RPMI7951 (cell line): ENCODE measurements around the gene IPO9. TPM values are rescaled to one million over a fixed set of nuclear protein-coding genes. Genes with fewer than 3 reads are reported as not detected.

Experiments used
- DNase-seq: peaks from one replicate; pipeline ENCODE4 v3.0.0-alpha.2; 2012; ENCODE audit warnings: low read depth
- total RNA-seq: library from RNA; depleted of rRNA; stranded (reverse); fragments of >200 nt; shearing (Covaris generic); gene quantifications from 2 replicates; pipeline ENCODE4 v1.2.3, GENCODE V29; 2014; rRNA removed

IPO9 gene
- total RNA-seq: 16.7 and 22.9 TPM in 2 replicates

DNA sequence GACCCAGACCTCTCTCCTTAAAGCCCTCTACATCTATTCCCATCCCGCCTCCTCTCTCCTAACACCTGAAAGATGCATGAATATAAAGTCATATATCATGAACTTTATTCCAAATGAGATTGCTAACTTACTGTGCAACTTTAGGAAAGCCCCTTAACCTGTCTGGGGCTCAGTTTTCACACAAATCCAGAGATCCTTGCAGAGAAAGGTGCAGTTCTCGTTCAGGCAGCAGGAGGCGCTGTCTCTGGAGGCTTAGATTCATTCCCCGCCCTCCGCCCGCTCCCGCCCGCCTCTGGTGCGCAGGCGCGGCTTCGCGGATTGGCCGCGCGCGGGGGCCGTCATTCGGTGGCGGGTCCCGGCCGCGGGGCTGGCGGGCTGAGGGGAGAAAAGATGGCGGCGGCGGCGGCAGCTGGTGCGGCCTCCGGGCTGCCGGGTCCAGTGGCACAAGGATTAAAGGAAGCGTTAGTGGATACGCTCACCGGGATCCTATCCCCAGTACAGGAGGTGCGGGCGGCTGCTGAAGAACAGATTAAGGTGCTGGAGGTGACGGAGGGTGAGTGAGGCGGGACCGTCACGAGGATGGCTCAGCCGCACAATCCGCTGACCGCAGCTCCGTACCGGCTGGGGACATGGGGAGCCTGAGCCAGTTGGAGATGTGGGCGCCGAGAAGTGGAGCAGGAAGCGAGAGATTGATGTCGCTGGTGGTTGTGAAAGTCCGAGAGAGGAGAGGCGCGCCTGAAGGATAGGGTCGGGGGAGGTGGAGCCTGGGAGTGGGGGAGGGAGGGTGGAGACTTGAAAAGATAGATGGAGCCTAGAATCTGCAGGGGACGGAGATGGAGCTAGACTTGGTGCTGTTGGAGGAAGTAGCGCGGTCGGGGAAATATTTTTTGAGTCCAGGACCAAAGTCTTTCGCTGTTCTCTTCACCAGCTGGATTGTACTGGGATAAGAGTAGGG, at the start of gene IPO9:
IPO9 (plus strand) TSS at position 338 of the 955 bp plus-strand sequence; CDS start at position 391, 53 bp downstream.
- DNase-seq: peak; percentile 86

DNA sequence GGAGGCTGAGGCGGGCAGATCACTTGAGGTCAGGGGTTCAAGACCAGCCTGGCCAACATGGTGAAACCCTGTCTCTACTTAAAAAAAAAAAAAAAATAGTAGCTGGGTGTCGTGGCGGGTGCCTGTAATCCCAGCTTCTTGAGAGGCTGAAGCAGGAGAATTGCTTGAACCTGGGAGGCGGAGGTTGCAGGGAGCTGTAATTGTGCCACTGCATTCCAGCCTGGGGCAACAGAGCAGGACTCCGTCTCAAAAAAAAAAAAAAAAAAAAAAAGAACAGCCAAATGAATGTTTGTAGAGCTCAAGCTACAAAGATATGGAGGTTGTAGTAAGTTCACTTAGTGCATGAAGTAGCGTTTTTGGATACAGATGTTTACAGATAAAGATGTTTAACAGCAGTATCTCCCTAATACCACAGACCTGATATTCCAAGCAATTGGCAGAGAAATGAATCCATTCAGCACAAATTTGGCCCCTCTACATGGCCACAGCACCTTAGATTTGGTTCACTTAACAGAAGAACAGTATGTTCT, 49.5 kb upstream of the IPO9 start:
- no peak for DNase-seq

DNA sequence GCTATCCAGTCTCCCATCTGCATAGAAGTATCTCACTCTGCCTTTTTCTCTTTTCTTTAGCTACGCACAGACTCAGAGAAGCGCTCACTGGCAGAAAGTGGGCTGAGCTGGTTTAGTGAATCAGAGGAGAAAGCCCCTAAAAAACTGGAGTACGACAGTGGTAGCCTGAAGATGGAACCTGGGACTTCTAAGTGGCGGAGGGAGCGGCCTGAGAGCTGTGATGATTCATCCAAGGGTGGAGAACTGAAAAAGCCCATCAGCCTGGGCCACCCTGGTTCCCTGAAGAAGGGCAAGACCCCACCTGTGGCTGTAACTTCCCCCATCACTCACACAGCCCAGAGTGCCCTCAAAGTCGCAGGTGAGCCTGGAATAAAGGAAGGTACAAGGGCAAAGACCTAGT, 48.0 kb upstream of the IPO9 start:
- no peak for DNase-seq

DNA sequence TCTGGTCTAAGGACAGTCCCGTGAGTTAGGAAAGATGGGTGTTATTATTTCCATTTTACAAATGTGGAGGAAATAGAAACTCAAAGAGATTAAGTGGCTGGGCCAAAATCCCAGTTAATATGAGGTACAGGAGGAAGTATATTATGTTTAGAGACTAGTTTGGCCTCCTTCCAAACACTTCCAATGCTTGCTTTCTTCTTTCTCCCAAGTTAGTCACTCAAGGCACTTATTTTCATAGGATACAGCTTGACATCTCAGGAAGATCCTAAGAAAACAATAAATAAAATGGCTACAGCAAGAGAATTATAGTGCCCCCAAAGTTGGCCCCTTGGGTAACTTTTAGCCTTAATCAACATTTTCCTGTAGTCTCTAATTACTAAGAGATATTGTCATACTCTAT, 47.5 kb upstream of the IPO9 start:
- no peak for DNase-seq

DNA sequence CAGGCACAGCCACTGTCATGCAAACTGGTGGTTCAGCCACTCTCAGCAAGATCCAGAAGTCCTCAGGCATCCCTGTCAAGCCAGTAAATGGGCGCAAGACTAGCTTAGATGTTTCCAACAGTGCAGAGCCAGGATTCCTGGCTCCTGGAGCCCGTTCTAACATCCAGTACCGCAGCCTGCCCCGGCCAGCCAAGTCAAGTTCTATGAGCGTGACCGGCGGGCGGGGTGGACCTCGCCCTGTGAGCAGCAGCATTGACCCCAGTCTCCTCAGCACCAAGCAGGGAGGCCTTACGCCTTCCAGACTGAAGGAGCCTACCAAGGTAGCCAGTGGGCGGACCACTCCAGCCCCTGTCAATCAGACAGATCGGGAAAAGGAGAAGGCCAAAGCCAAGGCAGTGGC, 46.6 kb upstream of the IPO9 start:
- DNase-seq: no peak

DNA sequence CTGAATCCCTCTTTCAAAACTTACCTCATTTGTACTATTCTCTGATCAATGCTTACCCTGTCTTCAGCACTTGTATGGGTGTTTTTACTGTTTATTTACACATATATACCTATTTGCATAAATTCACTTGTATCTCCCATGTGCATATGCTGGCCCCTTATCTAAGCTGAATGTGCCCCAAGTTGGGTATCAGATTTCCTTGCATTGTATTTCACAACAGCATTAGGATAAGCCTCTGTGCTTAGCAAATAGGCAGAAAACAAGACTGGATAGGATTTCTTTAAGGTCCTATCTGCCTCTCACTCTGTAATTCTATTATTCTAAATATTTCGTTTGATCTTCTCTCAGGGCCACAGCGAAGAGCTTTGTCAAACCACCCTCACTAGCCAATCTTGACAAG, 45.9 kb upstream of the IPO9 start:
- no peak for DNase-seq

DNA sequence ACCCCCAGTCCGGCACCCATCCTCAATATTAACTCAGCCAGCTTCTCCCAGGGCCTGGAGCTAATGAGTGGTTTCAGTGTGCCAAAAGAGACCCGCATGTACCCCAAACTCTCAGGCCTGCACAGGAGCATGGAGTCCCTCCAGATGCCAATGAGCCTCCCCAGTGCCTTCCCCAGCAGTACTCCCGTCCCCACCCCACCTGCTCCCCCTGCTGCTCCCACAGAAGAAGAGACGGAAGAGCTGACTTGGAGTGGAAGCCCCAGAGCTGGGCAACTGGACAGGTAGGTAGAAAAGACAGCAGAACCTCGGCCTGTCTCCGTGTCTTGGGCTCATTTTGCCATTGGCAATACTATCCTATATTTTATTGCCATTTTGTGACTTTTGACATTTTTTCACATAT, 45.4 kb upstream of the IPO9 start:
- DNase-seq: no peak

DNA sequence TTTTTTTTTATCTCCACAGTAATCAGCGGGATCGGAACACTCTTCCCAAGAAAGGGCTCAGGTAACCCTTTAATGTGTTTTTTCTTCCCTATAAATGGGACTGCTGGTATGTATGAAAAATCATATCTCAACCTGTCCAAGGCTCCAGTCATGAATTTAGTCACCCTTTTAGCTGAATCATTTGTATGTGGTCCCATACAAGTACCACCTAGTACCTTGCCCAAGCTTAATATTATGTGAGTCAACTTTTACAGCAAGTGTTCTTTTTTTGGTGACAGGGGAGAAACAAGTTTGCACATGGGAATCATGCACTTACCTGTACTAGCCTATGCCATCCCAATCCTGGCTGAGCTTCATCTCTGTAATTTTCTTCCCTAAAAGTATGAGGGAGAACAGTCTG, 43.7 kb upstream of the IPO9 start:
- no peak for DNase-seq

DNA sequence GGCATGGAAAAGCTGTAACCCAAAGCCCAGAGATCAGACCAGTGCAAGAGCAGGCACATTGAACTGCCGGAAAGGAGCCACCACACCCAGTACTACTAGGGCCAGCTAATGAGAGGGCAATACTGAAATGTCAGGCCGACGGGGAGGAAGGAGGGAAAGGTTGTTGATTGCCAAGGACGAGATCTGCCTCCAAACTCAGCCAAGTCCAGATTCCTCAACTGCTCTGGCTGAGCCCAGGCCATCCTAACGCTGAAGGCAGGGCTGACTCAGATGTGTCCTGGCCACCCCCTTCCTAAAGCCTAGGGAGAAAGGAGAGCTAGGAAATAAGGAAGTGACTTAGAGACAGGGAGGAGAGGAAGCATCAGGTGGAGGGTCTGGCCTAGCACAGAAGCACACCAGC, 42.1 kb upstream of the IPO9 start:
- DNase-seq: no peak

DNA sequence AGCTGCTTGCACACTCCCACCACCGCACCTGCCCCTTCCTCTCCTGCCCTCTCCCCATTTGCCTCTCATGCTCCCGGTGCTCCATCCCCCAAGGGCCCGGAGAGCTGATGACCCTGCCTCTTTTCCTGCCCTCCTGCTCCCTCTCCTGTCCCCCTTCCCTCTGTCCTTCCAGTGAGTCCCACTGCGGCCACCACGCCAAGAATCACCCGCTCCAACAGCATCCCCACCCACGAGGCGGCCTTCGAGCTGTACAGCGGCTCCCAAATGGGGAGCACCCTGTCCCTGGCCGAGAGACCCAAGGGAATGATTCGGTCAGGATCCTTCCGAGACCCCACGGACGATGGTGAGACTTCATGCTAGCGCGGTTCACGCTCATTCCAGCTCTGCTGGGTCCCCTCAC, 40.7 kb upstream of the IPO9 start:
- no peak for DNase-seq

DNA sequence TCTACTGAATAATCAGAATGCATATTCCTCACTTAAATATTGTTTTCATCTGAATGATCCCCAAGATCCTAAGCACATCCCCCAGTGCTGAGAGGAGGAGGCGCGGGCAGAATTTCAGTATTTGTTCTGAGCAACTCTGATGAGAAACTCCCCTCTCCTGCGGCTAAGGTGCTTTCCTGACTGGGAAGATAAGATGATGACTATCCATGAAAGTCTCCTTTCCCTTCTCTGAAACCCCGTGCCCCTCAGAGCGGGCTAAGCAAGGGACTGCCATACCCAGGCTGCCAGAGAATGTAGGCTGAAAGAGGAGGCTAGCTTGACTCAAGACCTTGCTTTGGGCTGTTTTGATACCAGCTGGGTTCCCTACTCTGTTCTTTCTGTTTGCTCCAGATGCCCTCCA, 39.7 kb upstream of the IPO9 start:
- no peak for DNase-seq

DNA sequence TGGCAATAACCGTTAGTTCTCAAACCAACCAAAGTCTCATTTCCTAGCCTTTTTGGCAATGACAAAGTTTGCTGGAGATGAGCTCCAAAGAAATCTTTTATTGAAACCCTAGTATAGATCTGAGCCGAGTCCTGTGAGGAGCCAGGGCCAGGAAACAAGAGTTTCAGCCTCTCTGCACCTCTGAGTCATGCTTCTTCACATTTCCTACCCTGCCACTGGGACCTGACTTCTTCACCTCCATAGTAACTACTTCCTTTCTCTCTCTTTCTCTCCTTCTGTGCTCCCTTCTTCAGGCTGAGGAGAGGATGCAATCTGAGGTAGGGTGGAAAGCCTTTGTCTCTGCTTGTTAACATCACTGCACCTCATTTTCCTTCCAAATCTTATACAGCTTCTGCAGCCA, 38.7 kb upstream of the IPO9 start:
- DNase-seq: peak; percentile 46

DNA sequence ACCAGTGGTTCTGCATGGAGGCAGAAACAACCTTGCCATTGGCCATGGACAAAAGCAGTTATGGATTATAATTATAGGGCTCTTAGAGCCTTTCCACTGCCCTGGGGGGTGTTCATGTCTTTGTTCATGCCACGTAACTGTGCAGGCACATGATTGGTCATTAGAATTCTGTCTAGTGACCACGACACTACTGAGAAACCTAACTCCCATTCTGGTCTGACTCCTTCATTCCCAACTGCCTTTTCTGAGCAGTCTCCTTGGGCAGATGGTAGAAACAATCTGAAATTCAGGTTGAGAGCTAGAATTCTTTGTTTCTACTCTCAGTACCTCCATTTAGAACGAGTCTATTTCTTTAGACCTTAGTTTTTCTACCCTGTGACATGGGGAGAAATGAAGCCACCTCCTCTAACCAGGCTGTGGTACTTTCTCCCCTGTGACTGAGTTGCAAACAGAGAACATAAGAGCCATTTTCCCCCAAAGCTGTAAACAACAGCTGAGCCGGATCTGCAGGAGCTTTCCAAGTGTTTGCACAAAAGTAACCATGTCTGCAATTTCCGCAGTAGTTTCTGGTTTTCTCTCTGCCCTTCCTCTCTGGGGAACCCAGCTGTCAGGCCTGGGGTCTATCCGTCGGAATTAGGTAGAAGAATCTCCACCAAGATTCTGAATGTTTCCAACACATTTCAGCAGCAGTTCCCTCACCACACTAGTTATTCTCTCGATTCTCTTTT, 37.7 kb upstream of the IPO9 start:
- no peak for DNase-seq

DNA sequence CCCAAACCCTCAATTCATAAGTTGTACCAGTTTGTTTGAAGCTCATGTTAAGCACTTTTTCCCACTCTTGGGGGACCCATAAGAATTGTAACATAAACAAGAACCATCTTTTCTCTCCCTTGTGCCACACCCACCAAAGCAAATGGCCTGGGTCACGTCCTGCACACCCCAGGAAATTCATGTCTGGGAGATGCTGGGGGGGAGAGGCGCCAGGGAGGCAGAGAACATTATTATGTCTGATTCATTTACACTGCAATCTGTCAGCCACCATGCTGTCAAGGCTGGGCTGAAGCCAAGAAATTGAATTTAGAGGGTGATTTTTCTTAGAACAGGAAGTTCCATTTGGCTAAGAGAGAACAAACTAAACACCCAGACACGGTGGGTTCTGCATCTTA, 37.2 kb upstream of the IPO9 start:
- peak; percentile 70 for DNase-seq

DNA sequence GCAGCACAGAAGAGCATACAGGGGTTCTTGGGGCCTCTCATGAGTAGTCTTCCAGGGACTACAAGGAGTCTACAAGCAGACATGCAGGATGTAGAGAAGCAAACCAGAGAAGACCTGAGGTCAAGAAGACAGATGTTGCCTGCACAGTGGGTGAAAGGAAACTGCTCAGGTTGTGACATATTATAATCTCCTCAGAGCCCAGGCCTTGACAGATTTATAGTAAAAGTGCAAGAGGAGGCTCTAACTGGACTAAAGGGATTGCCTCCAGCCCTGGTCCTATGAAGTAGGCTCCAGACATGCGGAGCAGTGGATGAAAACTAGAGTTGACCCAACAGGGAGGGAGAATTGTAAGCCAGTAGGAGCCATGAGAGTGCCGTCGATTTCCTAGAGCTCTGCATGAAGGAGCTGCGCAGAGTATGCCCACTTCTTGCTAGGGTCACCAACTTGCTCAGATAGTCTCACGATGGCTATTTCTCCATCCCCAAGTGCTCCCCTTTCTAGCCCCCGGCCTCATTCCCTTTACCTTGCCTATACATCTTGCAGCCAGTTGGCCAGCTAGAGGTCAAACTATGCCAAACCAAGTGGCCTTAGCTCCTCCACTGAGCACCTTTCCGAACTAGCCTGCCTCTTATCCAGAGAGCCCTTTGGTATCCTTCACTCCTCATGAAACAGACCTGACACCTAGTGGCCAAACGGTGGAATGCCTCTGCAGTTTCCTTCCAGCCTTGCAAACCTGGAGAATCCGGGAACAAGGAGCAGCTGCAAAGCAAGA, 36.2 kb upstream of the IPO9 start:
- DNase-seq: peak; percentile 78

DNA sequence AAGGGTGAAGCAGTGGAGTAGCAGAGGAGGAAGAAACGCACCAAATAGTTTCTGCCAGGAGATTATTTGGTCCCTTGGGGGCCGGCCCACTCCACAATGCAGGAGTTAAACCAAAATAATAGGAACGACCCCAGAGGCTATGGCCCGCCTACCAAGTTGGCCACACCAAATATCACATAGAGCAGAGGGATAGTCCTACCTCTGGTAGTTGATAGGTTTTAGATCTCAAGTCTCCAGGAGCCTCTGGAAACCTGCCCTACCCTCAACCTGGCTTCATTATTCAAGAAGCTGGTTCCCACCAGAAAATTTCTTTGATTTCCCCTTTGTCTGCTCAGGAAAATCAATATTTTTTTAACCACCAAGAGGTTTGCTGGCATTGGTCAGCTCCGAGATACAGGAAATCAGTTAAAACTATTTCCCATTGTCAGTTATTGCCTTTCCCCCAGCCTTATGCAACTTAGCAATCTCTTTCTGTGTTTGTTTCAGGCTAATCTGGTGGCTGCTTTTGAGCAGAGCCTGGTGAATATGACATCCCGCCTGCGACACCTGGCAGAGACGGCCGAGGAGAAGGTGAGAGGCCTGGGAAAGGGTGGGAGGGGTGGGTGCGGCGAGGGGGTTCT, 35.5 kb upstream of the IPO9 start:
- no peak for DNase-seq

DNA sequence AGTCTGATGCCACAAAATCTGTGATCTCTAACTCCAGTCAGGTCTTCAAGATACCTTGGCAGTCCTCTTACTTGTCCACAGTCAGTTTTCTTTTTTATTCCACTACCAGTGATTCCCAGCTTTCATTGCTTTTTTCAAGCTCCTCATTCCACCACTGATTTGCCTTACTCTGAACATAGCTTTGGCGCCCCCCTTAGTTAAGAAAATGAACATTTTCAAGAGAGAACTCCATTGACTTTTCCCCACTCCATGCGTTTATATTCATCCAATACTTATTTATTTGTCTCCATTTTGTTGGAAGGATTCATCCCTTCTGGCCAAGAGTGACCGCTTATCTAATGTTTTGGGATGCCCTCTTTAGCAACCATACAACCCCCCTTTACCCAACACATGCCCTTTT, 33.9 kb upstream of the IPO9 start:
- peak; percentile 28 for DNase-seq

DNA sequence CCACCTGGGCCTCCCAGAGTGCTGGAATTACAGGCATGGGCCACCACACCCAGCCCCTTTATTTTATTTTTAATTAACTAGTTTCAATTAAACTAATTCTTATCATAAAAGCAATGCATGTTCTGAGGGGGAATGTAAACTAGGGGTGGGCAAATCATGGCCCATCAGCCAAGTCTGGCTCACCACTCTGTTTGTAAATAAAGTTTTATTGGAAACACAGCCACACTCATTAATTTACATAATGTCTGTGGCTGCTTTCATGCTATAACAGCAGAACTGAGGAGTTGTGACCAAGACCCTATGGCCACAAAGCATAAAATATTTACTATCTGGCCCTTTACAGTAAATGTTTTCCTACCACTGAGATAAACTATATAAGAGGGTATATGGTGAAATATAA, 28.7 kb upstream of the IPO9 start:
- DNase-seq: no peak

DNA sequence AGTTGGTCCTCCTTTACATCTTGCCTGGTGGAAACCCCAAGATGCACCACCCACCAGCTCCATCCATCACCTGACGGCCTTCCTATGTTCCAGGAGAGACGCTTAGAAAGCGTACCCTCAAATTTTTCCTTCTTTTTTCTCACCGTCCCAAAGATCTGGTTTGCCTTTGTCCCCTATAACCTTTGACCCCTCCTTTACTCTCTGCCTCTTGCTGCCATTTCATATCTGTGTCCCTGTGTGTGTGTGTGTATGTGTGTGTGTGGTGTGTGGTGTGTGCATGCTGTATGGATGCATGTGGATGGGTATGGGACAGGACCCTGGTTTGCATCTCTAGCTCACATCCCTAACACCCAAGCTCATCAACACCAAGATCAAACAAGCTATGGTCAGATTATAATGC, 22.2 kb upstream of the IPO9 start:
- no peak for DNase-seq

DNA sequence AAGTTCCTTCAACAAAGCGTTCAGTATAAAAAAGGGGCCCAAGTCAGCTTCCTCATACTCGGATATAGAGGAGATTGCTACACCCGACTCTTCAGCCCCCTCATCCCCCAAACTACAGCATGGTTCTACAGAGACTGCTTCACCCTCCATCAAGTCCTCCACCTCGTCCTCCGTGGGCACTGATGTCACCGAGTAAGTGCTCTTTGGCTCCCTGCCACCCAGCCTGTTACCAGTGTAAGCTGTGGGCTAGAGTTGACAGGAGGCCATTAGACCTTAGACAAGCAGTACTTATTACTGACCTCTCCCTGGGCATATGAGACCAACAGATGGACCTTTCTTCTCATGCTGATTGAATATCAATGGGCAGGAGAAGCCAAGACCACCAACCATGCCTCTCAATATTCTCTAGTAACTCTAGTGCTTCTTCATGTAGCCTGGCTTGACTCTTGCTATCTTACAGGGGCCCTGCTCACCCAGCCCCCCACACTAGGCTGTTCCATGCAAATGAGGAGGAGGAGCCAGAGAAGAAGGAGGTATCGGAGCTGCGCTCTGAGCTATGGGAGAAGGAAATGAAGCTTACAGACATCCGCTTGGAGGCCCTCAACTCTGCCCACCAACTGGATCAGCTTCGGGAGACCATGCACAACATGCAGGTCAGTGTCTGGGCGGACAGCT, 20.9 kb upstream of the IPO9 start:
- DNase-seq: no peak

DNA sequence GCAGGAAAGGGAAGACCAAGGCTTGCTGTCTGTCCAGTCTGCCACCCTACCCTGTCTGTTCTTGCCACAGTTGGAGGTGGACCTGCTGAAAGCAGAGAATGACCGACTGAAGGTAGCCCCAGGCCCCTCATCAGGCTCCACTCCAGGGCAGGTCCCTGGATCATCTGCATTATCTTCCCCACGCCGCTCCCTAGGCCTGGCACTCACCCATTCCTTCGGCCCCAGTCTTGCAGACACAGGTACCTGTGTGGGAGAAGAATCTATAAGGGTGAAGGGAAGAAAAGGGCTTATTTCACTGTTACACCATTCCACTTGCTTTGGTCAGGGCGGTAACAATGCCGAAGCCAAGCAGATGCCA, 20.3 kb upstream of the IPO9 start:
- no peak for DNase-seq
